CD14-positive monocyte (primary cell): ENCODE measurements around the gene CSF1R. TPM values are rescaled to one million over a fixed set of nuclear protein-coding genes. Genes with fewer than 3 reads are reported as not detected.

ENCODE experiments used
- DNase-seq, 3 donors: peaks; one replicate each; pipeline ENCODE4 v3.0.0-alpha.2; 2011 to 2022
- H2AFZ ChIP-seq: 2 replicates; pipeline ENCODE4 v1.6.0; 2012; ENCODE audit warnings: mild to moderate bottlenecking, low read depth, low read length, inconsistent platforms; ENCODE audit not compliant: insufficient read depth, poor library complexity, severe bottlenecking
- H3K27ac ChIP-seq, 2 donors: 1 replicate in 1 of 2; 2 replicates in 1 of 2; pipeline ENCODE4 v1.5.1; 2012 to 2013; ENCODE audit warnings: low read length in 2 of 2, control low read depth in 1 of 2, inconsistent platforms in 1 of 2, low read depth in 1 of 2, mild to moderate bottlenecking in 1 of 2
- H3K27me3 ChIP-seq, 2 donors: one replicate each; pipeline versions ENCODE4 v1.6.0 to v1.6.1; 2011 to 2013; ENCODE audit warnings: low read length in 2 of 2; ENCODE audit not compliant: control insufficient read depth in 2 of 2, insufficient read depth in 2 of 2
- H3K36me3 ChIP-seq, 2 donors: replicated peaks in 1 of 2; 1 replicate in 1 of 2; 2 replicates in 1 of 2; pipeline versions ENCODE4 v1.5.1 to v1.6.1; 2012 to 2013; ENCODE audit warnings: low read length in 2 of 2, control low read depth in 1 of 2, inconsistent platforms in 1 of 2, mild to moderate bottlenecking in 1 of 2; ENCODE audit not compliant: insufficient read depth in 2 of 2, control insufficient read depth in 1 of 2
- H3K4me1 ChIP-seq, 2 donors: 1 replicate in 1 of 2; 2 replicates in 1 of 2; pipeline versions ENCODE4 v1.5.1 to v1.6.1; 2012 to 2013; ENCODE audit warnings: low read length in 2 of 2, control low read depth in 1 of 2, inconsistent platforms in 1 of 2, mild to moderate bottlenecking in 1 of 2, moderate library complexity in 1 of 2; ENCODE audit not compliant: insufficient read depth in 2 of 2, control insufficient read depth in 1 of 2
- H3K4me2 ChIP-seq: replicated peaks from 2 replicates; pipeline ENCODE3; 2012; ENCODE audit warnings: low read length, moderate library complexity, mild to moderate bottlenecking; ENCODE audit not compliant: poor library complexity, severe bottlenecking; ENCODE audit errors: extremely low read depth
- H3K4me3 ChIP-seq, 3 experiments: fragments of 200-600 bp in 1 of 3; sonication (generic) in 1 of 3; replicated peaks in 1 of 3; 1 replicate in 2 of 3; 2 replicates in 1 of 3; pipeline ENCODE4 v1.5.1; 2011 to 2013; ENCODE audit warnings: low read length in 3 of 3, mild to moderate bottlenecking in 3 of 3, control low read depth in 2 of 3, low read depth in 2 of 3, inconsistent platforms in 1 of 3, moderate library complexity in 1 of 3
- H3K79me2 ChIP-seq: 2 replicates; pipeline ENCODE4 v1.6.0; 2012; ENCODE audit warnings: mild to moderate bottlenecking, control low read depth, inconsistent platforms, low read length, moderate library complexity; ENCODE audit not compliant: insufficient read depth
- H3K9ac ChIP-seq: 2 replicates; pipeline ENCODE4 v1.6.0; 2017; ENCODE audit warnings: low read length, mild to moderate bottlenecking; ENCODE audit not compliant: insufficient read depth, poor library complexity, severe bottlenecking
- H3K9me3 ChIP-seq, 2 donors: replicated peaks in 1 of 2; 1 replicate in 1 of 2; 2 replicates in 1 of 2; pipeline versions ENCODE4 v1.5.1 to v1.6.1; 2012 to 2013; ENCODE audit warnings: low read length in 2 of 2, control low read depth in 1 of 2; ENCODE audit not compliant: control insufficient read depth in 1 of 2, insufficient read depth in 1 of 2
- H4K20me1 ChIP-seq: 2 replicates; pipeline ENCODE4 v1.6.0; 2012; ENCODE audit warnings: mild to moderate bottlenecking, low read length, control low read depth, moderate library complexity; ENCODE audit not compliant: insufficient read depth
- H3K27ac Mint-ChIP-seq, 7 donors: one replicate each; pipeline ENCODE4 v1.8.0; 2020; ENCODE audit warnings: mild to moderate bottlenecking in 7 of 7, mixed read lengths in 7 of 7, moderate library complexity in 6 of 7, inconsistent platforms in 2 of 7
- H3K27me3 Mint-ChIP-seq, 3 donors: one replicate each; pipeline ENCODE4 v1.8.0; 2021 to 2022; ENCODE audit warnings: low read depth in 3 of 3, mild to moderate bottlenecking in 3 of 3, mixed read lengths in 3 of 3, moderate library complexity in 3 of 3, inconsistent platforms in 1 of 3
- H3K36me3 Mint-ChIP-seq, 2 donors: one replicate each; pipeline ENCODE4 v1.8.0; 2020; ENCODE audit warnings: mixed read lengths in 2 of 2, inconsistent platforms in 1 of 2, mild to moderate bottlenecking in 1 of 2
- H3K4me1 Mint-ChIP-seq: one replicate; pipeline ENCODE4 v1.8.0; 2020; ENCODE audit warnings: mild to moderate bottlenecking, mixed read lengths
- H3K4me3 Mint-ChIP-seq, 2 donors: one replicate each; pipeline ENCODE4 v1.8.0; 2020; ENCODE audit warnings: mild to moderate bottlenecking in 2 of 2, mixed read lengths in 2 of 2, moderate library complexity in 1 of 2
- H3K9me3 Mint-ChIP-seq, 7 donors: one replicate each; pipeline ENCODE4 v1.8.0; 2020 to 2022; ENCODE audit warnings: mixed read lengths in 7 of 7, mild to moderate bottlenecking in 6 of 7, moderate library complexity in 6 of 7, inconsistent platforms in 2 of 7
- whole genome bisulfite sequencing: methylation state at CpG from one replicate; pipeline ENCODE4 v1.1.5; 2013; ENCODE audit warnings: missing lambda C conversion rate; ENCODE audit not compliant: insufficient coverage; 5-methylcytosine and 5-hydroxymethylcytosine counted together
- intact Hi-C, 2 donors: fragments of 100-400 bp; cut with micrococcal nuclease; formaldehyde crosslinking; loops; one replicate each; pipeline versions ENCODE4 v1.15.0 to v1.15.1; 2023
- polyA plus RNA-seq, 3 donors: library from polyadenylated mRNA; depleted of rRNA in 1 of 3; unstranded in 2 of 3; stranded (reverse) in 1 of 3; fragments of 300-500 nt in 2 of 3; fragments of >200 nt in 1 of 3; fragmentation: Illumina TruSeq in 2 of 3; gene quantifications; 1 replicate in 2 of 3; 2 replicates in 1 of 3; pipeline ENCODE4 v1.2.3, GENCODE V29; 2012 to 2021
- TF ChIP-seq, protein P1 (sequence below): fragments of 200-600 bp; IDR thresholded peaks from one replicate; pipeline ENCODE4 v1.8.0; 2022; ENCODE audit warnings: antibody characterized with exemption, mild to moderate bottlenecking

CSF1R gene
- polyA plus RNA-seq, 3 donors = 180 to 332 (median 242) TPM

DNA sequence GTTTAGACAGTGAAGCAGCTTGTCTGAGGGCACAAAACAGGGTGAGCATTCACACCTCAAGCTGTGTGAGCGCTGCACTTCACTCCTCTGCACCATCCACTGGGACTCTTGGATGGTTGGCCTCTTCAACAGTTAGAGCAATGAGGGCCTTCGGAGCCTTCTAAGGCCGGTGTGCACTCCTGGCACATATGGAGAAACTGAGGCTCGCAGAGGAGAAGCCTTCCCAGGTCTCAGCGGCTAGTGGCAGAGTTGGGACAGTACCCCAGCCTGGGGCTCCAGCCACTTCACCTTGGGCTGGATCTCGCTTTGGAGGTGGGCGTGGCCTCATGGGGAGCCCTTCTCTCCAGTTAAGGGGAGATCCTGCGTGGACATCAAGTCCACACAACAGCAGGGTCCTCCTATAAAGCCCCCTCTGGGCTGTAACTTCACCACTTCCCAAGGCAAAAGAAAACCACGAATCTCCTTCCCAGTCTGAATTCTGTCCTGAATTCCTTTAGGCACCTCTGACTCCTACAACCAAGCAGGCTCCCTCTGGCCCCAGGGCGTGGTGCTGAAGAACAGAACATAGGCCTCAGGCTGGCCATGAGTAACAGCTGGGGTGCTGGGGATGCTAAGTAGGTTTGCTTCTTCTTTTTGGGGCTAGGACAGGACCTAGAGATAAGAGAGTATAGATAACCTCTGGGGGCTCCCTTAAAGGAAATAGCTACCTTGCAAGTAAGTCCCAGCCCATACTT, 30.5 kb upstream of the CSF1R start:
- Histone ChIP-seq H3K9ac (no peak overlapping the region), H3K4me1 (peaks cover 21 to 33% of the 10 kb centered on the region in 2 donors), H3K4me3 (no peak overlapping the region), H2AFZ (no peak overlapping the region), H3K9me3 (no peaks in the 10 kb centered on the region), H4K20me1 (no peaks in the 10 kb centered on the region), H3K27ac (no peak overlapping the region), H3K36me3 (no peaks in the 10 kb centered on the region), H3K27me3 (no peaks in the 10 kb centered on the region), H3K79me2 (no peaks in the 10 kb centered on the region), H3K4me2 (no peak overlapping the region)
- Mint-ChIP-seq H3K4me3 (no peak overlapping the region), H3K36me3 (no peaks in the 10 kb centered on the region), H3K4me1 (peaks cover 29% of the 10 kb centered on the region), H3K27ac (no peak overlapping the region), H3K9me3 (no peaks in the 10 kb centered on the region), H3K27me3 (peaks cover 3 to 7% (median 3%) of the 10 kb centered on the region in 3 donors)
- intact Hi-C loops = no loop called here
- peak in 1 of 3 donors; percentile 22 for DNase-seq
- TF ChIP-seq, protein P1, sequence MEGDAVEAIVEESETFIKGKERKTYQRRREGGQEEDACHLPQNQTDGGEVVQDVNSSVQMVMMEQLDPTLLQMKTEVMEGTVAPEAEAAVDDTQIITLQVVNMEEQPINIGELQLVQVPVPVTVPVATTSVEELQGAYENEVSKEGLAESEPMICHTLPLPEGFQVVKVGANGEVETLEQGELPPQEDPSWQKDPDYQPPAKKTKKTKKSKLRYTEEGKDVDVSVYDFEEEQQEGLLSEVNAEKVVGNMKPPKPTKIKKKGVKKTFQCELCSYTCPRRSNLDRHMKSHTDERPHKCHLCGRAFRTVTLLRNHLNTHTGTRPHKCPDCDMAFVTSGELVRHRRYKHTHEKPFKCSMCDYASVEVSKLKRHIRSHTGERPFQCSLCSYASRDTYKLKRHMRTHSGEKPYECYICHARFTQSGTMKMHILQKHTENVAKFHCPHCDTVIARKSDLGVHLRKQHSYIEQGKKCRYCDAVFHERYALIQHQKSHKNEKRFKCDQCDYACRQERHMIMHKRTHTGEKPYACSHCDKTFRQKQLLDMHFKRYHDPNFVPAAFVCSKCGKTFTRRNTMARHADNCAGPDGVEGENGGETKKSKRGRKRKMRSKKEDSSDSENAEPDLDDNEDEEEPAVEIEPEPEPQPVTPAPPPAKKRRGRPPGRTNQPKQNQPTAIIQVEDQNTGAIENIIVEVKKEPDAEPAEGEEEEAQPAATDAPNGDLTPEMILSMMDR = no peak
- 100% methylated on average over 5 of the region's 10 CpGs for WGBS

DNA sequence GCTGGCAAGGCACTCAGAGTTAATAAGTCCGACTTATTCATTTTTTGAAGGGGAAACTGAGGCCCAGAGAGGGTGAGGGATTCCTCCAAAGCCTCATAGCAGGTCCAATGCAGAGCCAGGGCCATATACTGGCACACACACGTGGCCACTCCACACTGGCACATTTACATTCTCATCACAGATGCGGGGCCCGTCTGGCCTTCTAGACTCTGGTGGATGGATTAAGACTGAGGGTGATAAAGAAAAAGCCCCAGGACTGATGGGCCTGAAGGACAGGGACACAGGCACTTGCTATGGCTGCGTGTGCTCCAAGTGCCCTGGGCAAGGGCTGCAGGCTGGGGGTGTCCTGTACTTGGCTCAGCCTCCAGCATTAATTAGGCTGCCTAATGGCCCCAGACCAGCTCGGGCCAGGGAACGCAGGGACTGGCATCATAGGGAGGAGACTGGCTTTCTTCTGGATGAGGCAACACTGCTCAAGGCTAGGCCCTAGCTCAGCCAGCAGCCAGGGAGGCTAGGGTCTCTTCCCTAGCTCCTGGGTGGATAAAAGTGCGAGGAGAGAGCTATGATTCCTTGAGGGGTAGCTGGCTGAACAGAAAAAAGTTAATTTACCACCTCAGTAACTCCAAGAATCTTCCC, 28.5 kb upstream of the CSF1R start:
- Histone ChIP-seq H3K4me2 (no peak overlapping the region), H3K36me3 (no peaks in the 10 kb centered on the region), H2AFZ (no peak overlapping the region), H4K20me1 (no peaks in the 10 kb centered on the region), H3K27me3 (no peaks in the 10 kb centered on the region), H3K9ac (no peak overlapping the region), H3K79me2 (no peaks in the 10 kb centered on the region), H3K4me1 (peaks cover 14 to 25% of the 10 kb centered on the region in 2 donors), H3K4me3 (no peak overlapping the region), H3K27ac (no peak overlapping the region), H3K9me3 (no peaks in the 10 kb centered on the region)
- H3K27ac Mint-ChIP-seq = peak overlapping the region in 1 of 7 donors; percentile 15
- H3K4me1 Mint-ChIP-seq = peaks cover 24% of the 10 kb centered on the region
- no peak overlapping the region for H3K4me3 Mint-ChIP-seq
- no peaks in the 10 kb centered on the region for H3K36me3 Mint-ChIP-seq
- DNase-seq = no peak
- WGBS = 91% methylated on average over 3 of the region's 8 CpGs
- no peaks in the 10 kb centered on the region for H3K9me3 Mint-ChIP-seq
- H3K27me3 Mint-ChIP-seq = peaks cover 2 to 5% (median 3%) of the 10 kb centered on the region in 3 donors
- TF ChIP-seq, protein P1 = no peak
- intact Hi-C loops = no loop called here
